ENCODE measurements around the gene CASP9. TPM values are rescaled to one million over a fixed set of nuclear protein-coding genes. Genes with fewer than 3 reads are reported as not detected.
"Not testable (repeated sequence)": the region's sequence is repeated elsewhere in the genome, so short reads cannot be mapped to it uniquely, and the experiment has no call there.

Gene CASP9
- polyA plus RNA-seq, 2 donors: 10.3 to 10.4 TPM

GRCh38 chr1:15463064-15463800 lies 60.8 kb downstream of the CASP9 start:
- H3K27ac ChIP-seq (ENCODE audit: low read depth in 2 of 2, low read length in 1 of 2); H3K36me3 ChIP-seq (ENCODE audit: control insufficient read depth in 2 of 2, insufficient read depth in 2 of 2, low read length in 1 of 2); H3K4me1 ChIP-seq (ENCODE audit: control insufficient read depth in 2 of 2, insufficient read depth in 2 of 2, low read length in 1 of 2); H3K9me3 ChIP-seq (ENCODE audit: control insufficient read depth in 2 of 2, insufficient read depth in 1 of 2, low read depth in 1 of 2, low read length in 1 of 2); H3K27me3 ChIP-seq (ENCODE audit: control insufficient read depth in 1 of 2, insufficient read depth in 2 of 2, low read length in 2 of 2); H3K4me3 ChIP-seq (ENCODE audit: low read depth in 1 of 2, low read length in 2 of 2): not testable (repeated sequence)
- WGBS, 2 donors: 48 to 50% methylated on average over 12 to 13 of the region's 15 CpGs

- no peaks in the 10 kb centered on the region for H3K27me3 ChIP-seq (ENCODE audit: control insufficient read depth in 1 of 2, insufficient read depth in 2 of 2, low read length in 2 of 2)
- WGBS, 2 donors: 83 to 87% methylated on average over 9 of the region's 9 CpGs
- no peak overlapping the region for H3K27ac ChIP-seq (ENCODE audit: low read depth in 2 of 2, low read length in 1 of 2)
Observed at GRCh38 chr1:15460708-15461095, 63.3 kb downstream of the CASP9 start.

GRCh38 chr1:15459771-15460707 lies 64.0 kb downstream of the CASP9 start:
- Histone ChIP-seq H3K27me3 (ENCODE audit: control insufficient read depth in 1 of 2, insufficient read depth in 2 of 2, low read length in 2 of 2) (no peaks in the 10 kb centered on the region), H3K36me3 (ENCODE audit: control insufficient read depth in 2 of 2, insufficient read depth in 2 of 2, low read length in 1 of 2) (no peaks in the 10 kb centered on the region), H3K27ac (ENCODE audit: low read depth in 2 of 2, low read length in 1 of 2) (no peak overlapping the region), H3K4me3 (ENCODE audit: low read depth in 1 of 2, low read length in 2 of 2) (no peak overlapping the region), H3K4me1 (ENCODE audit: control insufficient read depth in 2 of 2, insufficient read depth in 2 of 2, low read length in 1 of 2) (peaks cover 0 to 2% of the 10 kb centered on the region in 2 donors), H3K9me3 (ENCODE audit: control insufficient read depth in 2 of 2, insufficient read depth in 1 of 2, low read depth in 1 of 2, low read length in 1 of 2) (no peaks in the 10 kb centered on the region)
- 45 to 49% methylated on average over 10 of the region's 10 CpGs for WGBS, 2 donors

More at GRCh38 chr1:15460708-15461095, 63.3 kb downstream of the CASP9 start:
- no peaks in the 10 kb centered on the region for H3K36me3 ChIP-seq (ENCODE audit: control insufficient read depth in 2 of 2, insufficient read depth in 2 of 2, low read length in 1 of 2)
- peaks cover 0 to 2% of the 10 kb centered on the region in 2 donors for H3K4me1 ChIP-seq (ENCODE audit: control insufficient read depth in 2 of 2, insufficient read depth in 2 of 2, low read length in 1 of 2)
- no peak overlapping the region for H3K4me3 ChIP-seq (ENCODE audit: low read depth in 1 of 2, low read length in 2 of 2)
- no peaks in the 10 kb centered on the region for H3K9me3 ChIP-seq (ENCODE audit: control insufficient read depth in 2 of 2, insufficient read depth in 1 of 2, low read depth in 1 of 2, low read length in 1 of 2)

- H3K27me3 ChIP-seq (ENCODE audit: control insufficient read depth in 1 of 2, insufficient read depth in 2 of 2, low read length in 2 of 2); H3K4me3 ChIP-seq (ENCODE audit: low read depth in 1 of 2, low read length in 2 of 2); H3K36me3 ChIP-seq (ENCODE audit: control insufficient read depth in 2 of 2, insufficient read depth in 2 of 2, low read length in 1 of 2); H3K27ac ChIP-seq (ENCODE audit: low read depth in 2 of 2, low read length in 1 of 2); H3K9me3 ChIP-seq (ENCODE audit: control insufficient read depth in 2 of 2, insufficient read depth in 1 of 2, low read depth in 1 of 2, low read length in 1 of 2); H3K4me1 ChIP-seq (ENCODE audit: control insufficient read depth in 2 of 2, insufficient read depth in 2 of 2, low read length in 1 of 2): not testable (repeated sequence)
- 67 to 86% methylated on average over 4 of the region's 4 CpGs for WGBS, 2 donors
Observed at GRCh38 chr1:15458388-15458787, 65.6 kb downstream of the CASP9 start.

- Histone ChIP-seq H3K27me3 (ENCODE audit: control insufficient read depth in 1 of 2, insufficient read depth in 2 of 2, low read length in 2 of 2) (no peaks in the 10 kb centered on the region), H3K4me1 (ENCODE audit: control insufficient read depth in 2 of 2, insufficient read depth in 2 of 2, low read length in 1 of 2) (no peaks in the 10 kb centered on the region), H3K4me3 (ENCODE audit: low read depth in 1 of 2, low read length in 2 of 2) (no peak overlapping the region), H3K9me3 (ENCODE audit: control insufficient read depth in 2 of 2, insufficient read depth in 1 of 2, low read depth in 1 of 2, low read length in 1 of 2) (no peaks in the 10 kb centered on the region), H3K36me3 (ENCODE audit: control insufficient read depth in 2 of 2, insufficient read depth in 2 of 2, low read length in 1 of 2) (no peaks in the 10 kb centered on the region), H3K27ac (ENCODE audit: low read depth in 2 of 2, low read length in 1 of 2) (no peak overlapping the region)
- 71 to 76% methylated on average over 2 of the region's 2 CpGs for WGBS, 2 donors
Observed at GRCh38 chr1:15457585-15457984, 66.4 kb downstream of the CASP9 start.

GRCh38 chr1:15456313-15456954 lies 67.6 kb downstream of the CASP9 start, which contains the start of gene CELA2A:
Gene CELA2A, plus strand, starts transcription at chr1:15456732. Its CDS starts 22 bp downstream, at chr1:15456754.
- Histone ChIP-seq H3K36me3 (ENCODE audit: control insufficient read depth in 2 of 2, insufficient read depth in 2 of 2, low read length in 1 of 2) (no peaks in the 10 kb centered on the region), H3K4me3 (ENCODE audit: low read depth in 1 of 2, low read length in 2 of 2) (no peak within 1 kb of the TSS), H3K27ac (ENCODE audit: low read depth in 2 of 2, low read length in 1 of 2) (no peak within 1 kb of the TSS), H3K9me3 (ENCODE audit: control insufficient read depth in 2 of 2, insufficient read depth in 1 of 2, low read depth in 1 of 2, low read length in 1 of 2) (no peaks in the 10 kb centered on the region), H3K27me3 (ENCODE audit: control insufficient read depth in 1 of 2, insufficient read depth in 2 of 2, low read length in 2 of 2) (peaks cover 0 to under 1% of the 10 kb centered on the region in 2 donors), H3K4me1 (ENCODE audit: control insufficient read depth in 2 of 2, insufficient read depth in 2 of 2, low read length in 1 of 2) (no peaks in the 10 kb centered on the region)
- WGBS, 2 donors: 75 to 95% methylated on average over 8 of the region's 8 CpGs

- H3K9me3 ChIP-seq (ENCODE audit: control insufficient read depth in 2 of 2, insufficient read depth in 1 of 2, low read depth in 1 of 2, low read length in 1 of 2): no peaks in the 10 kb centered on the region
- H3K27me3 ChIP-seq (ENCODE audit: control insufficient read depth in 1 of 2, insufficient read depth in 2 of 2, low read length in 2 of 2): peaks cover 0 to 3% of the 10 kb centered on the region in 2 donors
- no peaks in the 10 kb centered on the region for H3K36me3 ChIP-seq (ENCODE audit: control insufficient read depth in 2 of 2, insufficient read depth in 2 of 2, low read length in 1 of 2)
- 83 to 89% methylated on average over 5 to 6 of the region's 6 CpGs for WGBS, 2 donors
- H3K4me3 ChIP-seq (ENCODE audit: low read depth in 1 of 2, low read length in 2 of 2): no peak overlapping the region
- no peaks in the 10 kb centered on the region for H3K4me1 ChIP-seq (ENCODE audit: control insufficient read depth in 2 of 2, insufficient read depth in 2 of 2, low read length in 1 of 2)
- H3K27ac ChIP-seq (ENCODE audit: low read depth in 2 of 2, low read length in 1 of 2): no peak overlapping the region
Observed at GRCh38 chr1:15455522-15455921, 68.5 kb downstream of the CASP9 start.

GRCh38 chr1:15454256-15454655 lies 69.8 kb downstream of the CASP9 start:
- H3K27me3 ChIP-seq (ENCODE audit: control insufficient read depth in 1 of 2, insufficient read depth in 2 of 2, low read length in 2 of 2): peaks cover 0 to 3% of the 10 kb centered on the region in 2 donors
- no peaks in the 10 kb centered on the region for H3K36me3 ChIP-seq (ENCODE audit: control insufficient read depth in 2 of 2, insufficient read depth in 2 of 2, low read length in 1 of 2)
- no peak overlapping the region for H3K4me3 ChIP-seq (ENCODE audit: low read depth in 1 of 2, low read length in 2 of 2)
- H3K4me1 ChIP-seq (ENCODE audit: control insufficient read depth in 2 of 2, insufficient read depth in 2 of 2, low read length in 1 of 2): no peaks in the 10 kb centered on the region
- H3K9me3 ChIP-seq (ENCODE audit: control insufficient read depth in 2 of 2, insufficient read depth in 1 of 2, low read depth in 1 of 2, low read length in 1 of 2): no peaks in the 10 kb centered on the region
- H3K27ac ChIP-seq (ENCODE audit: low read depth in 2 of 2, low read length in 1 of 2): no peak overlapping the region
- 63 to 68% methylated on average over 3 of the region's 3 CpGs for whole genome bisulfite sequencing, 2 donors

- Histone ChIP-seq H3K27ac (ENCODE audit: low read depth in 2 of 2, low read length in 1 of 2) (no peak overlapping the region), H3K4me1 (ENCODE audit: control insufficient read depth in 2 of 2, insufficient read depth in 2 of 2, low read length in 1 of 2) (no peaks in the 10 kb centered on the region), H3K27me3 (ENCODE audit: control insufficient read depth in 1 of 2, insufficient read depth in 2 of 2, low read length in 2 of 2) (peaks cover 0 to 3% of the 10 kb centered on the region in 2 donors), H3K36me3 (ENCODE audit: control insufficient read depth in 2 of 2, insufficient read depth in 2 of 2, low read length in 1 of 2) (no peaks in the 10 kb centered on the region), H3K9me3 (ENCODE audit: control insufficient read depth in 2 of 2, insufficient read depth in 1 of 2, low read depth in 1 of 2, low read length in 1 of 2) (no peaks in the 10 kb centered on the region), H3K4me3 (ENCODE audit: low read depth in 1 of 2, low read length in 2 of 2) (no peak overlapping the region)
- 69 to 76% methylated on average over 11 of the region's 11 CpGs for WGBS, 2 donors
Observed at GRCh38 chr1:15453734-15454133, 70.3 kb downstream of the CASP9 start.
